ENCODE results near the gene PTPRM. TPM values are rescaled to one million over a fixed set of nuclear protein-coding genes. Genes with fewer than 3 reads are reported as not detected.

PTPRM gene
- total RNA-seq, 1 experiment from 2014 or later = 6.2 TPM

DNA sequence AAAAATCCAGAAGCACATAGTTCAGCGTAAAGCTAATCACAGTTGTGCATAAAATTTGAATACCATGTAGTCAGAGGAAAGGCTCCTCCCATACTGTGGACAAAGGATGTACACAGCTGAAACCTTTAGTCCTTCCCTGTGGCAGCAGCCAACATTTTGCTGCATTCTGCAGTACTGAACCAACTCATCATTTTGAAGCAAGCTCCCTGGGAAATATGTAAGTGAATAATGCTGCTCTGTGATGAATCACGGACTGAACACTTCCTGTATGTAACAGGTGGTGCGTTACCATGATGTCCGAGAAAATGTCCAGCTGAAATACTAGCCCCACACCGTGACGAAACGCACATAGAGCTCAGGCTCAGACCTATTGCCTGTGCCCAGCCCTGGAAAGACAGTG lies 621.1 kb downstream of the PTPRM start:
- no CpG with 5 or more reads among the region's 7 CpGs for WGBS (ENCODE audit: extremely low coverage, insufficient read length, low lambda C conversion rate)
- H2BK20ac ChIP-seq (ENCODE audit: low read depth, low read length, poor library complexity, severe bottlenecking) = no peak overlapping the region

More for the DNA sequence above, 621.1 kb downstream of the PTPRM start:
- Histone ChIP-seq H3K79me2 (ENCODE audit: insufficient read depth, low read length) (no peaks in the 10 kb centered on the region), H3K9ac (ENCODE audit: extremely low read depth, insufficient read length, low read length) (no peak overlapping the region), H2AK5ac (ENCODE audit: insufficient read length, low read length) (no peak overlapping the region), H4K5ac (ENCODE audit: insufficient read length, low read depth, low read length) (no peak overlapping the region), H3K79me1 (ENCODE audit: insufficient read depth, low read depth, low read length, poor library complexity, severe bottlenecking) (no peaks in the 10 kb centered on the region), H4K8ac (replicated peaks; ENCODE audit: insufficient read length, low read depth, low read length) (no peak overlapping the region), H3K14ac (ENCODE audit: insufficient read depth, low read length) (no peak overlapping the region), H3K23ac (ENCODE audit: insufficient read length, low read depth, low read length) (no peak overlapping the region), H2BK5ac (ENCODE audit: insufficient read length, low read length) (no peak overlapping the region), H3K27me3 (ENCODE audit: insufficient read depth, low read length) (no peaks in the 10 kb centered on the region), H3K4ac (ENCODE audit: low read depth, low read length) (no peak overlapping the region), H3K27ac (ENCODE audit: insufficient read length, low read depth, low read length) (no peak overlapping the region), H2BK12ac (ENCODE audit: insufficient read length, low read depth, low read length) (no peak overlapping the region), H4K91ac (ENCODE audit: insufficient read length, low read depth, low read length) (no peak overlapping the region), H3K56ac (ENCODE audit: insufficient read length, low read depth, low read length) (no peak overlapping the region), H3T11ph (ENCODE audit: low read length) (no peak overlapping the region), H4K20me1 (ENCODE audit: control insufficient read depth, insufficient read depth, insufficient read length) (no peaks in the 10 kb centered on the region), H3K4me1 (ENCODE audit: insufficient read depth, low read length) (no peaks in the 10 kb centered on the region), H3K18ac (ENCODE audit: insufficient read length, low read depth, low read length) (no peak overlapping the region), H3K4me2 (ENCODE audit: insufficient read depth, insufficient read length, low read length) (no peak overlapping the region), H3K23me2 (ENCODE audit: insufficient read length, low read depth, low read length, poor library complexity, severe bottlenecking) (no peaks in the 10 kb centered on the region), H2AFZ (ENCODE audit: low read length) (no peak overlapping the region), H2BK120ac (ENCODE audit: low read depth, low read length, poor library complexity, severe bottlenecking) (no peak overlapping the region), H2BK15ac (ENCODE audit: low read depth, low read length) (no peak overlapping the region), H3K9me3 (ENCODE audit: control insufficient read depth, low read depth, low read length) (no peaks in the 10 kb centered on the region)
- Mint-ChIP-seq H3K9me3 (no peaks in the 10 kb centered on the region), H3K4me1 (no peaks in the 10 kb centered on the region), H3K4me3 (no peak overlapping the region), H3K27ac (no peak overlapping the region), H3K27me3 (ENCODE audit: low read depth) (no peaks in the 10 kb centered on the region; the same call in 1 of the 2 replicates), H3K36me3 (ENCODE audit: insufficient read depth in 1 of 3, low read depth in 3 of 3) (no peaks in the 10 kb centered on the region)
- no peak for DNase-seq
- TF ChIP-seq, protein P1, sequence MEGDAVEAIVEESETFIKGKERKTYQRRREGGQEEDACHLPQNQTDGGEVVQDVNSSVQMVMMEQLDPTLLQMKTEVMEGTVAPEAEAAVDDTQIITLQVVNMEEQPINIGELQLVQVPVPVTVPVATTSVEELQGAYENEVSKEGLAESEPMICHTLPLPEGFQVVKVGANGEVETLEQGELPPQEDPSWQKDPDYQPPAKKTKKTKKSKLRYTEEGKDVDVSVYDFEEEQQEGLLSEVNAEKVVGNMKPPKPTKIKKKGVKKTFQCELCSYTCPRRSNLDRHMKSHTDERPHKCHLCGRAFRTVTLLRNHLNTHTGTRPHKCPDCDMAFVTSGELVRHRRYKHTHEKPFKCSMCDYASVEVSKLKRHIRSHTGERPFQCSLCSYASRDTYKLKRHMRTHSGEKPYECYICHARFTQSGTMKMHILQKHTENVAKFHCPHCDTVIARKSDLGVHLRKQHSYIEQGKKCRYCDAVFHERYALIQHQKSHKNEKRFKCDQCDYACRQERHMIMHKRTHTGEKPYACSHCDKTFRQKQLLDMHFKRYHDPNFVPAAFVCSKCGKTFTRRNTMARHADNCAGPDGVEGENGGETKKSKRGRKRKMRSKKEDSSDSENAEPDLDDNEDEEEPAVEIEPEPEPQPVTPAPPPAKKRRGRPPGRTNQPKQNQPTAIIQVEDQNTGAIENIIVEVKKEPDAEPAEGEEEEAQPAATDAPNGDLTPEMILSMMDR (conservative IDR thresholded peaks at IDR 0.05) = no peak
